Cardiac fibroblast (primary cell): ENCODE results near the gene C11orf21.

ENCODE experiments used
- DNase-seq, 2 donors: peaks; one replicate each; pipeline versions ENCODE4 v3.0.0 to v3.0.0-alpha.2; 2010; ENCODE audit warnings: low read depth in 2 of 2
- H3K4me3 ChIP-seq, 2 donors: replicated peaks in 1 of 2; 1 replicate in 1 of 2; 2 replicates in 1 of 2; pipeline ENCODE4 v1.5.1; 2011; ENCODE audit warnings: low read depth in 2 of 2, low read length in 2 of 2, mild to moderate bottlenecking in 2 of 2, moderate library complexity in 1 of 2
- CTCF ChIP-seq: IDR thresholded peaks from one replicate; pipeline ENCODE4 v1.5.1; 2011; ENCODE audit warnings: low read depth, mild to moderate bottlenecking, low read length, inconsistent platforms

The C11orf21 gene

GRCh38 chr11:2303627-2304505 is 2.1 kb upstream of the C11orf21 start:
- no peak for DNase-seq
- no peak for TF ChIP-seq CTCF
- H3K4me3 ChIP-seq: no peak overlapping the region

- DNase-seq: no peak
- TF ChIP-seq CTCF: no peak
- H3K4me3 ChIP-seq: no peak overlapping the region
These were observed 1.3 kb upstream of the C11orf21 start for GRCh38 chr11:2302896-2303626.

GRCh38 chr11:2302306-2302895 is 683 bp upstream of the C11orf21 start:
- TF ChIP-seq CTCF: no peak
- DNase-seq: no peak
- no peak overlapping the region for H3K4me3 ChIP-seq

- no peak for DNase-seq
- no peak overlapping the region for H3K4me3 ChIP-seq
- TF ChIP-seq CTCF: no peak
These were observed 635 bp downstream of the C11orf21 start for GRCh38 chr11:2300936-2301630.

- no peak for TF ChIP-seq CTCF
These were observed 1.3 kb downstream of the C11orf21 start for GRCh38 chr11:2300290-2300935.

GRCh38 chr11:2299773-2300172 is 1.9 kb downstream of the C11orf21 start:
- DNase-seq: no peak
- no peak for TF ChIP-seq CTCF
- H3K4me3 ChIP-seq: no peak overlapping the region

More at GRCh38 chr11:2300290-2300935, 1.3 kb downstream of the C11orf21 start:
- DNase-seq: no peak
- no peak overlapping the region for H3K4me3 ChIP-seq
